MM.1S (cell line): ENCODE results near the gene AGK.

Experiments
- DNase-seq: peaks from one replicate; pipeline ENCODE4 v3.0.0-alpha.2; 2015
- H2AFZ ChIP-seq: fragments of 300-600 bp; sonication (generic); 2 replicates; pipeline ENCODE4 v1.6.0; 2016; ENCODE audit warnings: antibody characterized with exemption, low read length
- H3F3A ChIP-seq: fragments of 300-600 bp; sonication (generic); 2 replicates; pipeline ENCODE4 v1.6.1; 2016; ENCODE audit warnings: mild to moderate bottlenecking, antibody characterized with exemption, low read length, moderate library complexity, mixed read lengths; ENCODE audit not compliant: insufficient read depth
- H3K27ac ChIP-seq: fragments of 300-600 bp; sonication (generic); 2 replicates; pipeline ENCODE4 v1.5.1; 2016; ENCODE audit warnings: mild to moderate bottlenecking, low read length
- H3K27me3 ChIP-seq: fragments of 300-600 bp; sonication (generic); replicated peaks from 2 replicates; pipeline ENCODE4 v1.6.0; 2016; ENCODE audit warnings: low read length; ENCODE audit not compliant: insufficient read depth
- H3K36me3 ChIP-seq: fragments of 300-600 bp; sonication (generic); replicated peaks from 2 replicates; pipeline ENCODE4 v1.6.1; 2016; ENCODE audit warnings: mild to moderate bottlenecking, low read length, mixed read lengths; ENCODE audit not compliant: insufficient read depth
- H3K4me1 ChIP-seq: fragments of 300-600 bp; sonication (generic); 2 replicates; pipeline ENCODE4 v1.6.1; 2016; ENCODE audit warnings: low read length, mixed read lengths
- H3K4me2 ChIP-seq: fragments of 300-600 bp; sonication (generic); 2 replicates; pipeline ENCODE4 v1.6.0; 2016; ENCODE audit warnings: low read depth, low read length
- H3K4me3 ChIP-seq: fragments of 300-600 bp; sonication (generic); 2 replicates; pipeline ENCODE4 v1.5.1; 2016; ENCODE audit warnings: low read length, mixed read lengths
- H3K79me2 ChIP-seq: fragments of 300-600 bp; sonication (generic); 2 replicates; pipeline ENCODE4 v1.6.1; 2016; ENCODE audit warnings: mixed run types, low read length, mixed read lengths
- H3K9ac ChIP-seq: fragments of 300-600 bp; sonication (generic); 2 replicates; pipeline ENCODE4 v1.6.1; 2016; ENCODE audit warnings: low read length, mixed read lengths
- H3K9me2 ChIP-seq: fragments of 300-600 bp; sonication (generic); replicated peaks from 2 replicates; pipeline ENCODE4 v1.6.1; 2016; ENCODE audit warnings: mild to moderate bottlenecking, low read length, mixed read lengths; ENCODE audit not compliant: insufficient read depth
- H3K9me3 ChIP-seq: fragments of 300-600 bp; sonication (generic); replicated peaks from 2 replicates; pipeline ENCODE4 v1.6.1; 2016; ENCODE audit warnings: mild to moderate bottlenecking, low read length, mixed read lengths; ENCODE audit not compliant: insufficient read depth
- H4K20me1 ChIP-seq: fragments of 300-600 bp; sonication (generic); 2 replicates; pipeline ENCODE4 v1.6.1; 2016; ENCODE audit warnings: mild to moderate bottlenecking, low read length, moderate library complexity, mixed read lengths; ENCODE audit not compliant: insufficient read depth
- EZH2 ChIP-seq: fragments of 300-600 bp; sonication (generic); optimal IDR thresholded peaks from 2 replicates; pipeline ENCODE3; 2017; ENCODE audit warnings: low read depth, mild to moderate bottlenecking, antibody characterized with exemption, low read length, mixed read lengths
- EZH2phosphoT487 ChIP-seq: fragments of 300-600 bp; sonication (generic); IDR thresholded peaks from 2 replicates; pipeline ENCODE4 v1.6.1; 2018; ENCODE audit warnings: antibody characterized with exemption, low read length
- TF ChIP-seq, protein P1 (sequence below): fragments of 300-600 bp; sonication (generic); IDR thresholded peaks from 2 replicates; pipeline ENCODE4 v1.5.1; 2016; ENCODE audit warnings: antibody characterized with exemption, low read length, mixed read lengths

Gene AGK

DNA sequence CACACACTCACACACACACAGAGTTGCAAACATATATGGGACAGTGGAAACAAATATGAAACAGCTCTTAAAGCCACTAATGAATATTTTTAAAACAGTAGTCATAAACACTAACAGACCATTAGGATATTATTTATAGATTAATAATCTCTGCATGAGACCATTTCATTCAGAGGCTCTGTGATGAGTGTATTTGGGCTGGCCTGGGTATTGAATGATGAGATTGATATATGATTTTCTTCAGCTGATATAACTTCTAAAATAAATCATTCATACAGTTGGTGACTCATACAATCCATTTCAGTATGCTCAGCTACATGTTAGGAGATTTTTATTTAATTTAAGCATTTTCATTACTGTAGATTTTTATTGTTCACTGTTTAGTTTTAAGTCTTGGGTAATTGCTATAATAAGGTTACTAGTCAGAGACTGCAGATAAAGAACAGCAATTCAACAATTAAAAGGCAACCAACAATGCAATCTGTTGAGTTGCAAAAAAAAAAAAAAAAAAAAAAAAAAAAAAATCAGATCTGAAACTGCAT, 25.2 kb upstream of the AGK start:
- Histone ChIP-seq H3K4me3 (no peak overlapping the region), H3K36me3 (no peaks in the 10 kb centered on the region), H3K4me1 (0 out of 2 replicates have a peak, but pooled peaks cover 4% of the 10 kb centered on the region), H4K20me1 (no peaks in the 10 kb centered on the region), H3K4me2 (no peak overlapping the region), H3K27ac (no peak overlapping the region), H3K9me3 (no peaks in the 10 kb centered on the region), H3K27me3 (no peaks in the 10 kb centered on the region), H3K9ac (no peak overlapping the region), H3K9me2 (no peaks in the 10 kb centered on the region), H2AFZ (no peak overlapping the region), H3K79me2 (no peaks in the 10 kb centered on the region), H3F3A (no peaks in the 10 kb centered on the region)
- DNase-seq = no peak
- TF ChIP-seq, protein P1, sequence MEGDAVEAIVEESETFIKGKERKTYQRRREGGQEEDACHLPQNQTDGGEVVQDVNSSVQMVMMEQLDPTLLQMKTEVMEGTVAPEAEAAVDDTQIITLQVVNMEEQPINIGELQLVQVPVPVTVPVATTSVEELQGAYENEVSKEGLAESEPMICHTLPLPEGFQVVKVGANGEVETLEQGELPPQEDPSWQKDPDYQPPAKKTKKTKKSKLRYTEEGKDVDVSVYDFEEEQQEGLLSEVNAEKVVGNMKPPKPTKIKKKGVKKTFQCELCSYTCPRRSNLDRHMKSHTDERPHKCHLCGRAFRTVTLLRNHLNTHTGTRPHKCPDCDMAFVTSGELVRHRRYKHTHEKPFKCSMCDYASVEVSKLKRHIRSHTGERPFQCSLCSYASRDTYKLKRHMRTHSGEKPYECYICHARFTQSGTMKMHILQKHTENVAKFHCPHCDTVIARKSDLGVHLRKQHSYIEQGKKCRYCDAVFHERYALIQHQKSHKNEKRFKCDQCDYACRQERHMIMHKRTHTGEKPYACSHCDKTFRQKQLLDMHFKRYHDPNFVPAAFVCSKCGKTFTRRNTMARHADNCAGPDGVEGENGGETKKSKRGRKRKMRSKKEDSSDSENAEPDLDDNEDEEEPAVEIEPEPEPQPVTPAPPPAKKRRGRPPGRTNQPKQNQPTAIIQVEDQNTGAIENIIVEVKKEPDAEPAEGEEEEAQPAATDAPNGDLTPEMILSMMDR = no peak
- no peak for TF ChIP-seq EZH2
- TF ChIP-seq EZH2phosphoT487 = no peak

DNA sequence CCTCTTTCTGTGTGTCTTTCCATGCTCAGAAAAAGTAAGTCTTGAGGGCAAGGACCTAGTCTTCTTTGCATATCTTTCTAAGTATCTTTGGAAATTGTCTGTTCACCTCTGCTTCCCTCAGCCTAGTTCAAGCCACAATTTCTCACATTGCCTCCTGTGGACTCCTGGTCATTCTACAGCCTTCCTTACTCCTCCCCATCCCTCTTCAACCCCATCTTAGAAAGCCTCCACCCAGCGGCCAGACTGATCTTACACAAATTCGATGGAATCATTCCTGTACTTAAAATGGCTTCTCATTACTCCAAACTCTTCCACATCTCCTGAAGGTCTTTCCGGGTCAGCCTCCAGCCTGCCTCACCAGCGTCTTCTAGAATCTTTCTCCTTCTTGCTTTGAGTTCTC, 24.1 kb upstream of the AGK start:
- DNase-seq = no peak
- Histone ChIP-seq H3K9me3 (no peaks in the 10 kb centered on the region), H3K36me3 (no peaks in the 10 kb centered on the region), H3F3A (no peaks in the 10 kb centered on the region), H3K27me3 (no peaks in the 10 kb centered on the region), H3K79me2 (no peaks in the 10 kb centered on the region), H3K4me2 (no peak overlapping the region), H4K20me1 (no peaks in the 10 kb centered on the region), H3K9me2 (no peaks in the 10 kb centered on the region), H3K27ac (no peak overlapping the region), H2AFZ (no peak overlapping the region), H3K4me3 (no peak overlapping the region), H3K9ac (no peak overlapping the region), H3K4me1 (0 out of 2 replicates have a peak, but pooled peaks cover 4% of the 10 kb centered on the region)
- no peak for TF ChIP-seq EZH2phosphoT487
- TF ChIP-seq EZH2 = no peak

DNA sequence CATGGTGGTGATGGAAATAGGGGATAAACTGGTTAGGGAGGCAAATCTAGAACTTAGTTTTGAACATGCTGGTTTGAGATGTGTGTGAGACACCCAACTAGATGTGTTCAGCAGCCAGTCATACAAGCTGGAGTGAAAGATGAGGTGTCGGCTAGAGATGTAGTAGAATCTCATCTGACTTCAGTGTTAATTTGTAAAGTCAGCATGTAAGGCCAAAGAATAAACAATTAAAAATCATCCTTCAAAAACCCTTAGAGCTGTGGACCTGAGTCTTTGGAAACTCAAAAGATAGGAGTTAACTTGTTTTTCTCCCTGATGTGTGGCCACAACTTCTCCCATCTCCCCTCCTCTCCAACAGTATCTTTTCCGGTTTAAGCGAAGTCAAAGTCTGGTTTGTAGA, 22.8 kb upstream of the AGK start:
- TF ChIP-seq EZH2 (no peak), EZH2phosphoT487 (no peak)
- TF ChIP-seq, protein P1 = no peak
- Histone ChIP-seq H3K79me2 (no peaks in the 10 kb centered on the region), H3K4me2 (no peak overlapping the region), H2AFZ (no peak overlapping the region), H3K4me1 (no peaks in the 10 kb centered on the region), H3K36me3 (no peaks in the 10 kb centered on the region), H3K9me3 (no peaks in the 10 kb centered on the region), H3K9ac (no peak overlapping the region), H3F3A (no peaks in the 10 kb centered on the region), H3K4me3 (no peak overlapping the region), H4K20me1 (no peaks in the 10 kb centered on the region), H3K27me3 (no peaks in the 10 kb centered on the region), H3K27ac (no peak overlapping the region), H3K9me2 (no peaks in the 10 kb centered on the region)
- DNase-seq = no peak

DNA sequence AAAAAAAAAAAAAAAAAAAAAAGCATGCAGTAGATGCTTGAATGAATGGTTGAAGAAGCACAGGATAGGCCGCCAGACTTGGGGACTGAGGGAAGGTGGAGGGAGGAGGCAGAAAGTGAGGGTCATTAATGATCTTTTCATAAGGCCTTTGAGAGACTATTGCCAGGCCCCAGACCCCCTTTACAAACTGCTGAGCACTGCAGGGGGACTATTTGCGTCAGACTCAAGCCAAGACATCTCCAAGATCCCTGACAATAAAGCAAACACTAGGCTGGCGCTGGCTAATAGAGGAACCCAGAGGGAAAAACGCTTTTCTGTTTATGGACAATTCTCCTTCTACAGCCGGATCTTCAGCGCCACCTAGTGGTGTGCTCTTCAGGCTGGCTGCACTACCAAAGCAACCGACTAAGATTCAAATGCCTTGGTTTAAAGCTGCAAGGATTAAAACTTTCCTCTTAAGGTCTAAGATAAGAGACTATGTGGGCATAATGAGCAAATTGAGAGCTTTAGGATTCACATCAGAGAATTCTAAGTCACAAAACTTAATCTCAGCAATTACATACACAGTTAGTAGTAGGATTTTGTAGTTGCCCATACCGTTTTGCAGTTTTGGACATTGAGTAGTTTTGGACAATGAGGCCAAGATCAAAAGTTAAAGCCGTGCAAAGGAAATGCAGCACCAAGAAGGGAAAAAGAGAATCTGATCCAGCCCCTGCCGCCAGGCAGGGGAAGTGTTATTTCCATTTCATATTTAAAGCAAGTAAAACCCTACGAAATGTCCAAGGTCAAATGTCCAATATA, 17.9 kb upstream of the AGK start:
- Histone ChIP-seq H4K20me1 (no peaks in the 10 kb centered on the region), H3K9me2 (no peaks in the 10 kb centered on the region), H3K36me3 (no peaks in the 10 kb centered on the region), H3K9ac (no peak overlapping the region), H3K79me2 (no peaks in the 10 kb centered on the region), H3K27me3 (no peaks in the 10 kb centered on the region), H3F3A (no peaks in the 10 kb centered on the region), H3K27ac (no peak overlapping the region), H3K4me2 (no peak overlapping the region), H3K4me1 (no peaks in the 10 kb centered on the region), H3K4me3 (no peak overlapping the region), H2AFZ (peak overlapping the region; percentile 74), H3K9me3 (no peaks in the 10 kb centered on the region)
- peak; percentile 89 for DNase-seq
- TF ChIP-seq, protein P1 = peak; percentile 99
- no peak for TF ChIP-seq EZH2
